Occipital lobe (tissue), 2 donors: Measurements from ENCODE around the gene FMO1. TPM values are rescaled to one million over a fixed set of nuclear protein-coding genes. Genes with fewer than 3 reads are reported as not detected.
"Not testable (repeated sequence)": the region's sequence is repeated elsewhere in the genome, so short reads cannot be mapped to it uniquely, and the experiment has no call there.

Experiments used
- DNase-seq: peaks from one replicate; lab custom pipeline; 2025; lab: John Stamatoyannopoulos, UW
- total RNA-seq: library from RNA; depleted of rRNA; stranded (reverse); fragments of >200 nt; gene quantifications from one replicate; pipeline ENCODE4 v1.2.3, GENCODE V29; 2014

FMO1 gene
- total RNA-seq, 1 donor from 2014 or later = 5.8 TPM

DNA sequence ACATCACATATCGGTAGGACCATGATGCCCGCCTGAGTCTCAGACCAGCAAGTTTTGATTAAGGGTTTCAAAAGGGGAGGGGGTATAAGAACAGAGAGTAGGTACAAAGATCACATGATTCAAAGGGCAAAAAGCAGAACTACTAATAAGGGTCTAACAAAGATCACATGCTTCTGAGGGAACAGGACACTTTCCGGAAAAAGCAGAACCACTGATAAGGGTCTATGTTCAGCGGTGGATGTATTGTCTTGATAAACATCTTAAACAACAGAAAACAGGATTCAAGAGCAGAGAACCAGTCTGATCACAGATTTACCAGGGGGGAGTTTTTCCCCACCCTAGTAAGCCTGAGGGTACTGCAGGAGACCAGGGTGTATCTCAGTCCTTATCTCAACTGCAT is 12.1 kb upstream of the FMO1 start:
- DNase-seq = not testable (repeated sequence)

GRCh38 chr1:171243878-171244277 is 4.4 kb upstream of the FMO1 start:
- DNase-seq = no peak

DNA sequence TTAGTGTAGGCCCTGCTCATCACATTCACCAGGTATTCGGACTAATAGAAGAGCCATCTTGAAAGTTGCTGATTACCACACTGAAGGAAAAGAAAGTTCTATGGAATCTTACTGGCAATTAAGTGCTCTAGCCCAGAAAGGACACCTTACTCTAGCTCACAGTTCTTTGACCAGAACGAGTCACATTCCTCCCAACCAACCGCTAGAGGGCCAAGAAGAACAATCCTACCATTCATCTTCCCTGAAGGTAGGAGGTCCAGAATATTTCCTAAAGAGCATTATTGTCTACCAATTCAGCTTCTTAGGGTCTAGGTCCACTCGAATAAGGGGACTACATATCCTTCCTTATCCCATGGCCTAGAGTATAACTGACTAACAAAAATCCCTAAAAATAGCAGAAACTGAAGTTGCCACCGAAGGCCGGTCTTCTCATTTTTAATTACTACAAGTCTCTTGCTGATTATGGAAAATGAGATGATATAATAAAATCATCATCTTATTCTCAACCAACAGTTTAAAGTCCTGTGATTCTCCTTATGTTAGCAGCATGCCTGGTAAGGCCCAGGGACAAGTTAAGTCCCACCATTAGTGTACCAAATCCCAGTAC is 2.7 kb upstream of the FMO1 start:
- DNase-seq = no peak

DNA sequence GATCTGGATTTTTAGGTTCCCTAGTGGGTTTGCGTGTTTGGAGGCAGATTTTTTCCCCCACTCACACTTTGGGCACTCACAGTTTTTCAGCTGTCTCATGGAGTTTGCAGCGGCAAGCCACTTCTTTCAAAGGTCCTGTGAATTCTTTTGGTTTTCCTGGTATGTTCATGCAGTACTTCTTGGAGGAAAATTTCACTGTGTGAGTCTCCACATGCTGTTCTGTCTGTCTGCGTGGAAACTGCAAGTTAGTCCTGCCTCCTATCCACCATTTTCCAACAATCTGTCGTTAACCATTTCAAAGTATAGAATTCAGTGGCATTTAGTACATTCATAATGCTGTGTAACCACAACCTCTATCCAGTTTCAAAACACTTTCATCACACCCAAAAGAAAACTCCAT is 793 bp upstream of the FMO1 start:
- DNase-seq = no peak

DNA sequence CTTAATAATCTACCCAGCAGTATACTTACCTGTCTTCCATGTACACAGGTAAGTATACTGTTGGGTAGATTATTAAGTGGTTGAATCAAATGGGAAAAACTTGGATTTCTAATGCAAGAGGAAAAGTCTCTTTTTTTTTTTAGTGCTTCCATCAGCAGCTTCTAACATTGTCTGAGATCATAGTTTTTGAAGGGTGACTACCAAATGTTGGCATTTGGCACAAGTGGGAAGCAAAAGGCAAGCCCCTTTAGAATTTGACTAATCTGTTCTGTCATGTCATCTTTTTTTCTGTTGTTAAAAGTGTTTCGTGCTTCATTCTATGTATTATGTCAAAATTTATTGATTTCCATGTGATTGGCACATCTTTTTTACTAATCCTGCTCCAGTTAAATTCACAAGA is 547 bp downstream of the FMO1 start:
- no peak for DNase-seq

GRCh38 chr1:171250263-171250662 is 2.0 kb downstream of the FMO1 start:
- no peak for DNase-seq

- no peak for DNase-seq
Observed at GRCh38 chr1:171251042-171251951, 3.0 kb downstream of the FMO1 start.

DNA sequence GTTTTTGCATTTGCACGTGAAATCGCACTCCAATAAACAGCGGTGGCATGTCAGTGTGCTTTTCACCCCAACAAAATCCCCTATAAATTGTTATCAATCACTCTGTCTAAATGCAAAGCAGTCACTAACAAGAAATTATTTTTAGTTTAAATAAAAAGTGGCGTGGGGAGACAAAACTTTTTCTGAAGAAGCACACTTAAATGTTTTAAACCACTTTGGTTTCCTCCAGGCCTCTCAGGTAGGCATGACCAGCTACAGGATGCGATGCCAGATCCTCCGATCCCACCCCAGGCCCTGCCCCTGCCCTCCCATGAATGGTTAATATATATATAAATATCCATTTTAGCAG is 3.6 kb downstream of the FMO1 start:
- DNase-seq = no peak

DNA sequence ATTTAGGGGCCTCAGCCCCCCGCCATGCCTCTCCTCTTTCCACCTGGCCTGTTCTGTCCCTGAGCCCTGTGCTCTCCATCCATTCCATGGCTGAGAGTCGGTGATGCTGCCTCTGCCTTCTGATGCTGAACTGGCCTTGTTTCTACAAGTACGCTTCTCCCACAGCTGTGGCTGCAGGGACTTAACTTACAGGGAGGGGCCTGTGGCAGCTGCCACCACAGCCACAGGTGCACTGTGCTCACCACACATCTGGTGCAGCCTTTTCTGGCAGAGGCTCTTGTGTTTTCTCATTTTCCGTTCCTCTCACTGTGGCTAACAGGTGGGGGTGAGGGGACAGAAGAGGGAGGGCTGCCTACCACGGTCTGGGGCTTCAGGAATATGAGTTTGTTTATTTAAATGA is 4.2 kb downstream of the FMO1 start:
- no peak for DNase-seq

GRCh38 chr1:171254859-171255258 is 6.6 kb downstream of the FMO1 start:
- no peak for DNase-seq

DNA sequence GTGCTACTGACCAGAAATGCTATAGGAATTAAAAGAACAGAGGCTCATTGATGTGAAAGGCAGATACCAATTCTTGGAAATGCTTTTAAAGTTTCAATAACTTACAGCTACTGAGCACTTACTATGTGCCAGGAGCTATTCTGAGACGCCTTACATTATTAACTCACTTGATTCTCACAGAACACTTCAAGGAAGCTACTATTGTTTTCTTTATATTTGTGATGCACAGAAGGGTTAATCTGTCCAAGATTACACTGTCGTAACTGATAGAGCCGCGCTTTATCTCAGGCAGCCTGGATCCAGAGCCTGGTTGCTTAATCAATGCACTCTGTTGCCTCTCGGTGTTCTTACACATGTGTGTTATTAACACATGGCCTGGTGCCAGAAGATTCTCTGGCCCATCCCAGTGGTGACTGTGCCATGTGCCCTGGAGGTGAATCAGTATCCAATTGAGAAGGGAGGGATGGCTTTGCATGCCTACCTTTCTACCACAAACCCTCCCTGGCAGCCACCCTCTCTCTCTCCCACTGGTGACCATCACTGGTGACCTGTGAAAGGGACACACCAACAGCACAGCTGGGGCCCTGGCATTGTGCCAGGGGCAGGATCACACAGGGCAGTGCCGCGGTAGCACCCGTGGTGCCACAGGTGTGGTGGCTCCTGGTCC is 8.8 kb downstream of the FMO1 start:
- DNase-seq = no peak

DNA sequence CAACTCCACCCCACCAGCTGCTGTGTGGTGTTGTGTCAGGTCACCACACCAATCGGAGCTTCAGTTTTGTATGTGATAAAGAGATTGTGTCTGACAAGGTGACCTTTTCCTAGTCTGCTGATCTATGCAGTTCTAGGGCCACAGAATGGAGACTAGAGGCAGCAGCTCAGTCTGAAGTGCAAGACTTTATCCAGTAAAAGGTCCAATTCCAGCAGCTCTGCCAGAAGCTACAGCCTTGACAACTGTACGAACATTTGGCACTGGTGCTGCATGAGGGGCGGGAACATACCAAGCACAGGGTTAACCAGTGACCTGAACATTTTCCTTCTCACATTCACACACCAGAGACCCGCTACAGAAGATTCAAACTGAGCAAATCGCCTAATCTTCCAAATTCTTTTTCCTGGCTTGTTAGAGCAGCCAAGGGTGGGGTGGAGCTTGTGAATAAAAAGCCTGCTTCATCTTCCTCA is 9.3 kb downstream of the FMO1 start:
- DNase-seq = no peak

DNA sequence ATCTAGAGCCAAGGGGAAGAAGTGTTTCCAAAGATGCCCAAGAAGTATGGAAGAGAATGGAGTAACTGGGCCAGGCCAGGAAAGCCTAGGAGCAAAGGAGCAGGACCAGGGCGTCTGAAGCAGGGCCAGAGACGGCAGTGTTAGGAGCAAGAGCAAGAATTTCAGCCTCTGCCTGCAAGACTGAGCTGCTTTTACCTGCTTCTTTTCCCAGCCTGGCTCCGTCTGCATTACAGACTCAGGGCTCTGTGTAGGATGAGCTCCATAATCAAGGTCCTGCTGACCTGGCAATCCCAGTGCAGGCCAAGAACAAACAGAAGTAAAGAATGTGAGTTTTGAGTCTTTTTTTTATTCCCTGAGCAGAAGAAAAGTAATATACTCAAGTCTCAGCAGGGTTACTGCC is 10.1 kb downstream of the FMO1 start:
- no peak for DNase-seq

GRCh38 chr1:171258943-171259342 is 10.6 kb downstream of the FMO1 start:
- DNase-seq = no peak

- no peak for DNase-seq
Observed at GRCh38 chr1:171261336-171261735, 13.0 kb downstream of the FMO1 start.

DNA sequence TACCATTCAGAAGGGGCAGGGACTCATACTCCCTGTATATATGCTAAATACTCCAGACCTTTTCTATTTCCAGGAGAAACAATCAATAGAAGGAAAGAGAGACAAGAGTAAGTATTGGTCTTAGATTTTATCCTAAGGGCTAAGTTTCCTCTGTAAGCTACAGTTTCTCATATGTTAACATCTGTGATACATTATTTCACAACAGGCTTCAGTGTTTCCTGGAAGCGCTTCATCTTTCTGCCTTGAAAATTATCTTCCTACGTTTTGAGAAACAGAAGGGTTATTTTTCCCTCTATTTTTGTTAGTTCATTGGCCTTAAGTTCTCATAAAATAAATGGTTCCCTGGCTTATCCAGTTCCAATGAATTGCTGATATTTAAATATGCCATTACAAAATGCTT is 15.6 kb downstream of the FMO1 start:
- DNase-seq = no peak

- no peak for DNase-seq
Observed at GRCh38 chr1:171265686-171266085, 17.4 kb downstream of the FMO1 start.

DNA sequence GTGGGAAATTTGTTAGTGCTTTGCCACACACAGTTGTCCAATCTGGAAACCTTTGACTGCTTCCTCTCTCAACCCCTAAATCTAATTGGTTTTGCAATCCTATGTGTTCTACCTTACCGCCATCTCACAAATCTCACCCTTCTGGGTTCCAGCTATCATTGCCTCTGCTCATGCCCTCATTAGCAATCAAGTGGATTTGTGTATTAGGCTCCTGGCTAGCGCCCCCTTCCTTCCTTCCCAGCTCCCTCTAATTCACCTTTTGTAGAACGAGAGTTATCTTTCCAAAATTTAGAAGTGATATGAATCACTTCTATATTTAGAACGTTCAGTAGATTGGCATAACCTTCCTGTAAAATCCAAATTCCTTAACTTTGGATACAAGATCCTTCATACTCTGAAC is 18.6 kb downstream of the FMO1 start:
- DNase-seq = no peak

DNA sequence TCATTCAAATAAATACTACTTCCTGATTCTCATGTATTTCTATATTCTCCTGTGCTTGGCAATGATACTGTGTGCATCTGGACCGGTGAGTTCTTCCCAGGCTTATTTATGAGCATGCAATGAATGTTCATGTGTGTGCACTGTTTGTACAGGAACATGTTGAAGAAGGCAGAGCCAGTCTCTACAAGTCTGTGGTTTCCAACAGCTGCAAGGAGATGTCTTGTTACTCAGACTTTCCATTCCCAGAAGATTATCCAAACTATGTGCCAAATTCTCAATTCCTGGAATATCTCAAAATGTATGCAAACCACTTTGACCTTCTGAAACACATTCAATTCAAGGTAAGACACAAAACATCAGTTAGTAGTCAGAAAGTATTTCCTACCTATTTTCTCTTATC is 19.1 kb downstream of the FMO1 start:
- DNase-seq = no peak

DNA sequence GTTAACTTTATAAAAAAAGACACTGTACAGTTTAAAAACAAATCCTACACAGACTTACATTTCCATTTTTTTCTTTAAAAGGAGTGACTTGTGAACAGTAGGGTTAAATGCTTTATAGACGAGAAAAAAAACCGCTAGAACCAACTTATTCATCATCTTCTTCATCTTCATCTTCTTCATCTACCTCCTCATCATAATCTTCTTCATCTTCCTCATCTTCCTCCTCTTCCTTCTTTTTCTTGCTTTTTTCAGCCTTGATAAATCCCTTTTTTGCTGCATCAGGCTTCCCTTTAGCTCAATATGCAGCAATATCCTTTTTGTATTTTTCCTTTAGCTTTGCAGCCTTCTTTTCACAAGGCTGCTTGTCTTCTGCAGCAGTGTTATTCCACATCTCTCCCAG is 22.5 kb downstream of the FMO1 start:
- no peak for DNase-seq

GRCh38 chr1:171277534-171277933 is 29.2 kb downstream of the FMO1 start:
- DNase-seq = no peak

DNA sequence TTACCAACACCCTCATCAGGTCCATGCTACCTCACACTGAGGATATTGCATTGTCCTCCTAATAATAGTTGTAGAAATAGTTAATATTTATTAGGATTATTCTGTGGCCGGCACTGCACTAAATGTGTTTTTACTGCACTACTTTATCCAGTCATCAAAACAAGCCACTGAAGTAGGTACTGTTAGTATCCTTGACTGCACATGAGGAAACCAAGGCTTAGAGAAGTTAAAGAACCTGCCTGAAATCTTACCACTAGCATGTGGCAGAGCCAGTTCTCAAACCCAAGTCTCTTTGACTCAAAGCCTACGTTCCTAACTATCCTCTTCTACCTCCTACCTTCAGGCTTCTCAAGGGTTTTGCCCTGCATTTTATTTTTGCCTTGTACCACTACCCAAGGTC is 30.9 kb downstream of the FMO1 start:
- no peak for DNase-seq

- DNase-seq = no peak
Observed at GRCh38 chr1:171279678-171280077, 31.4 kb downstream of the FMO1 start.
